Stomach smooth muscle (tissue), 2 donors: Measurements from ENCODE around the gene PDE3B.
"Not testable (repeated sequence)": the region's sequence is repeated elsewhere in the genome, so short reads cannot be mapped to it uniquely, and the experiment has no call there.

Experiments
- H3K27ac ChIP-seq: one replicate; pipeline ENCODE4 v1.7.0; 2013; ENCODE audit warnings: mild to moderate bottlenecking, low read length, inconsistent platforms
- H3K27me3 ChIP-seq, 2 donors: one replicate each; pipeline ENCODE4 v1.7.0; 2013; ENCODE audit warnings: low read length in 2 of 2; ENCODE audit not compliant: insufficient read depth in 2 of 2, control insufficient read depth in 1 of 2
- H3K36me3 ChIP-seq, 2 donors: one replicate each; pipeline ENCODE4 v1.7.0; 2013; ENCODE audit warnings: low read length in 2 of 2; ENCODE audit not compliant: control insufficient read depth in 2 of 2, insufficient read depth in 2 of 2
- H3K4me1 ChIP-seq: one replicate; pipeline ENCODE4 v1.7.0; 2013; ENCODE audit warnings: low read length; ENCODE audit not compliant: control insufficient read depth, insufficient read depth
- H3K4me3 ChIP-seq, 2 donors: one replicate each; pipeline ENCODE4 v1.7.0; 2013; ENCODE audit warnings: low read length in 2 of 2
- H3K9ac ChIP-seq, 2 donors: one replicate each; pipeline ENCODE4 v1.7.0; 2013; ENCODE audit warnings: low read length in 2 of 2, mild to moderate bottlenecking in 1 of 2
- H3K9me3 ChIP-seq, 2 donors: one replicate each; pipeline ENCODE4 v1.7.0; 2013; ENCODE audit warnings: low read length in 2 of 2; ENCODE audit not compliant: control insufficient read depth in 2 of 2
- donor health status: healthy.
- donor health status: Pancreatic carcinoma.

Gene PDE3B

GRCh38 chr11:14855890-14856289 is 212.3 kb downstream of the PDE3B start:
- Histone ChIP-seq H3K4me1 (no peaks in the 10 kb centered on the region), H3K27ac (no peak overlapping the region), H3K36me3 (no peaks in the 10 kb centered on the region), H3K9me3 (no peaks in the 10 kb centered on the region), H3K4me3 (no peak overlapping the region), H3K27me3 (no peaks in the 10 kb centered on the region), H3K9ac (no peak overlapping the region)

GRCh38 chr11:14857621-14858020 is 214.0 kb downstream of the PDE3B start:
- Histone ChIP-seq H3K4me3 (no peak overlapping the region), H3K27me3 (no peaks in the 10 kb centered on the region), H3K9ac (no peak overlapping the region), H3K27ac (no peak overlapping the region), H3K4me1 (no peaks in the 10 kb centered on the region), H3K36me3 (no peaks in the 10 kb centered on the region), H3K9me3 (no peaks in the 10 kb centered on the region)

- H3K27ac ChIP-seq = no peak overlapping the region
- H3K9me3 ChIP-seq = no peaks in the 10 kb centered on the region
- H3K9ac ChIP-seq = no peak overlapping the region
- no peaks in the 10 kb centered on the region for H3K36me3 ChIP-seq
- no peaks in the 10 kb centered on the region for H3K4me1 ChIP-seq
- no peak overlapping the region for H3K4me3 ChIP-seq
- H3K27me3 ChIP-seq = no peaks in the 10 kb centered on the region
Observed at GRCh38 chr11:14858404-14858803, 214.8 kb downstream of the PDE3B start.

GRCh38 chr11:14860511-14860910 is 216.9 kb downstream of the PDE3B start:
- H3K36me3 ChIP-seq = no peaks in the 10 kb centered on the region
- no peak overlapping the region for H3K27ac ChIP-seq
- no peak overlapping the region for H3K9ac ChIP-seq
- H3K9me3 ChIP-seq = no peaks in the 10 kb centered on the region
- H3K4me1 ChIP-seq = no peaks in the 10 kb centered on the region
- H3K27me3 ChIP-seq = no peaks in the 10 kb centered on the region
- H3K4me3 ChIP-seq = no peak overlapping the region

- H3K9me3 ChIP-seq = no peaks in the 10 kb centered on the region
- no peaks in the 10 kb centered on the region for H3K4me1 ChIP-seq
- H3K36me3 ChIP-seq = no peaks in the 10 kb centered on the region
- H3K27ac ChIP-seq = no peak overlapping the region
- H3K4me3 ChIP-seq = no peak overlapping the region
- H3K27me3 ChIP-seq = no peaks in the 10 kb centered on the region
- H3K9ac ChIP-seq = no peak overlapping the region
Observed at GRCh38 chr11:14861680-14862079, 218.1 kb downstream of the PDE3B start.

GRCh38 chr11:14863775-14864174 is 220.2 kb downstream of the PDE3B start:
- H3K27ac ChIP-seq = not testable (repeated sequence)

GRCh38 chr11:14872032-14872431 is 228.4 kb downstream of the PDE3B start:
- no peaks in the 10 kb centered on the region for H3K27me3 ChIP-seq
- no peak overlapping the region for H3K9ac ChIP-seq
- no peaks in the 10 kb centered on the region for H3K9me3 ChIP-seq
- no peak overlapping the region for H3K27ac ChIP-seq
- no peak overlapping the region for H3K4me3 ChIP-seq
- peaks cover 0 to 3% of the 10 kb centered on the region in 2 donors for H3K36me3 ChIP-seq
- no peaks in the 10 kb centered on the region for H3K4me1 ChIP-seq

More at GRCh38 chr11:14863775-14864174, 220.2 kb downstream of the PDE3B start:
- not testable (repeated sequence) for H3K4me3 ChIP-seq, H3K4me1 ChIP-seq, H3K9me3 ChIP-seq, H3K27me3 ChIP-seq, H3K9ac ChIP-seq, H3K36me3 ChIP-seq

- no peak overlapping the region for H3K9ac ChIP-seq
- H3K27me3 ChIP-seq = no peaks in the 10 kb centered on the region
- H3K4me3 ChIP-seq = no peak overlapping the region
- H3K36me3 ChIP-seq = peaks cover 0 to 8% of the 10 kb centered on the region in 2 donors
- no peak overlapping the region for H3K27ac ChIP-seq
- no peaks in the 10 kb centered on the region for H3K9me3 ChIP-seq
- H3K4me1 ChIP-seq = no peaks in the 10 kb centered on the region
Observed at GRCh38 chr11:14873632-14874031, 230.0 kb downstream of the PDE3B start.

- Histone ChIP-seq H3K9ac (no peak overlapping the region), H3K27me3 (no peaks in the 10 kb centered on the region), H3K27ac (no peak overlapping the region), H3K9me3 (no peaks in the 10 kb centered on the region), H3K36me3 (peaks cover 0 to 8% of the 10 kb centered on the region in 2 donors), H3K4me1 (no peaks in the 10 kb centered on the region), H3K4me3 (no peak overlapping the region)
Observed at GRCh38 chr11:14875163-14875562, 231.6 kb downstream of the PDE3B start.

GRCh38 chr11:14881576-14882193 is 238.1 kb downstream of the PDE3B start:
- no peak overlapping the region for H3K9ac ChIP-seq
- no peaks in the 10 kb centered on the region for H3K27me3 ChIP-seq
- H3K27ac ChIP-seq = no peak overlapping the region
- H3K4me1 ChIP-seq = no peaks in the 10 kb centered on the region
- H3K4me3 ChIP-seq = no peak overlapping the region
- peaks cover 0 to 5% of the 10 kb centered on the region in 2 donors for H3K36me3 ChIP-seq
- H3K9me3 ChIP-seq = no peaks in the 10 kb centered on the region

- Histone ChIP-seq H3K36me3 (peaks cover 0 to 5% of the 10 kb centered on the region in 2 donors), H3K9ac (no peak overlapping the region), H3K27ac (no peak overlapping the region), H3K4me3 (no peak overlapping the region), H3K9me3 (no peaks in the 10 kb centered on the region), H3K27me3 (no peaks in the 10 kb centered on the region), H3K4me1 (no peaks in the 10 kb centered on the region)
Observed at GRCh38 chr11:14882196-14882595, 238.6 kb downstream of the PDE3B start.
